Gastroesophageal sphincter (tissue), 4 donors: ENCODE measurements around the gene PCSK1N. TPM values are rescaled to one million over a fixed set of nuclear protein-coding genes. Genes with fewer than 3 reads are reported as not detected.

Experiments
- ATAC-seq: fragments of 150-250 bp; one replicate; pipeline ENCODE4 v1.9.1; 2016; ENCODE audit warnings: mild to moderate bottlenecking, moderate library complexity
- H3K27ac ChIP-seq, 4 donors: fragments of 200-600 bp; sonication (generic) in 3 of 4; 1 replicate in 3 of 4; 2 replicates in 1 of 4; pipeline ENCODE4 v1.5.1; 2016 to 2019
- H3K27me3 ChIP-seq: fragments of 200-600 bp; sonication (generic); one replicate; pipeline ENCODE4 v1.5.1; 2019
- H3K36me3 ChIP-seq, 2 donors: fragments of 200-600 bp; sonication (generic); one replicate each; pipeline ENCODE4 v1.5.1; 2019; ENCODE audit warnings: control low read depth in 1 of 2
- H3K4me1 ChIP-seq, 3 donors: fragments of 200-600 bp; sonication (generic); 1 replicate in 2 of 3; 2 replicates in 1 of 3; pipeline ENCODE4 v1.5.1; 2016 to 2019; ENCODE audit warnings: control low read depth in 2 of 3
- H3K4me3 ChIP-seq, 2 donors: fragments of 200-600 bp; sonication (generic); one replicate each; pipeline ENCODE4 v1.5.1; 2019; ENCODE audit warnings: mild to moderate bottlenecking in 1 of 2, moderate library complexity in 1 of 2
- H3K9me3 ChIP-seq, 3 donors: fragments of 200-600 bp; sonication (generic); one replicate each; pipeline ENCODE4 v1.5.1; 2017 to 2019; ENCODE audit warnings: control low read depth in 2 of 3
- EP300 ChIP-seq: sonication (generic); formaldehyde crosslinking; IDR thresholded peaks from one replicate; pipeline ENCODE4 v1.6.1; 2017; ENCODE audit warnings: antibody characterized with exemption, mild to moderate bottlenecking
- POLR2A ChIP-seq, 2 donors: fragments of 450-650 bp; IDR thresholded peaks; one replicate each; pipeline ENCODE4 v1.6.1; 2017; ENCODE audit warnings: antibody characterized with exemption in 2 of 2, mild to moderate bottlenecking in 2 of 2, moderate library complexity in 1 of 2
- POLR2AphosphoS5 ChIP-seq: sonication (generic); formaldehyde crosslinking; IDR thresholded peaks from one replicate; pipeline ENCODE4 v1.6.1; 2017; ENCODE audit warnings: antibody characterized with exemption
- WGBS, 2 donors: methylation state at CpG; one replicate each; pipeline ENCODE4 v1.1.5; 2018; ENCODE audit warnings: low coverage in 1 of 2; 5-methylcytosine and 5-hydroxymethylcytosine counted together
- total RNA-seq, 4 donors: library from RNA; depleted of rRNA; stranded (reverse); fragments of >200 nt; gene quantifications; one replicate each; pipeline ENCODE4 v1.1.0, GENCODE V29; 2016
- TF ChIP-seq, protein P1 (sequence below), 4 experiments: fragments of 200-600 bp in 2 of 4; fragments of 450-650 bp in 2 of 4; sonication (generic) in 1 of 4; IDR thresholded peaks; one replicate each; pipeline ENCODE4 v1.5.1; 2017 to 2019; ENCODE audit warnings: antibody characterized with exemption in 4 of 4, mild to moderate bottlenecking in 2 of 4, moderate library complexity in 2 of 4

The PCSK1N gene
- total RNA-seq, 4 donors from 2014 or later, result 2.3 to 10.6 (median 5.5) TPM

DNA sequence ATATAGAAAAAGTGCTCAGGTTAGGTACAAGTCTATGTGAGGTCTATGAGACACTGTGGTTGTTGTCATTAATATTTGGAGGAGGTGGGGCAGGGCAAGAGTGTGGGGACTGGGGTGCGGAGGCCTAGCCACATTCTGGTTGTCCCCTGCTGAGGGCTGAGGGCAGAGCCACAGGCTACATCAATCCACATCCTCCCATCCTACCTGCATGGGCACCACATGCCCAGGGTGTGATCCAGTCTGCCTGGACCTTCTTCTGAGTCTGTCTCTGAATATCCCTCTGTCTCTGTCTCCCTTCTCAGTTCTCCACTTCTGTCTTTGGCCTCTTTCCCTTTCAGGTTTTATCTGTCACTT lies 50.2 kb downstream of the PCSK1N start:
- Histone ChIP-seq H3K4me1 (no peaks in the 10 kb centered on the region), H3K27ac (no peak overlapping the region), H3K9me3 (no peaks in the 10 kb centered on the region), H3K4me3 (no peak overlapping the region), H3K27me3 (peaks cover 7% of the 10 kb centered on the region), H3K36me3 (no peaks in the 10 kb centered on the region)
- no CpG with 5 or more reads among the region's 1 CpG for WGBS, 2 donors
- ATAC-seq, result no peak
- TF ChIP-seq, protein P1, sequence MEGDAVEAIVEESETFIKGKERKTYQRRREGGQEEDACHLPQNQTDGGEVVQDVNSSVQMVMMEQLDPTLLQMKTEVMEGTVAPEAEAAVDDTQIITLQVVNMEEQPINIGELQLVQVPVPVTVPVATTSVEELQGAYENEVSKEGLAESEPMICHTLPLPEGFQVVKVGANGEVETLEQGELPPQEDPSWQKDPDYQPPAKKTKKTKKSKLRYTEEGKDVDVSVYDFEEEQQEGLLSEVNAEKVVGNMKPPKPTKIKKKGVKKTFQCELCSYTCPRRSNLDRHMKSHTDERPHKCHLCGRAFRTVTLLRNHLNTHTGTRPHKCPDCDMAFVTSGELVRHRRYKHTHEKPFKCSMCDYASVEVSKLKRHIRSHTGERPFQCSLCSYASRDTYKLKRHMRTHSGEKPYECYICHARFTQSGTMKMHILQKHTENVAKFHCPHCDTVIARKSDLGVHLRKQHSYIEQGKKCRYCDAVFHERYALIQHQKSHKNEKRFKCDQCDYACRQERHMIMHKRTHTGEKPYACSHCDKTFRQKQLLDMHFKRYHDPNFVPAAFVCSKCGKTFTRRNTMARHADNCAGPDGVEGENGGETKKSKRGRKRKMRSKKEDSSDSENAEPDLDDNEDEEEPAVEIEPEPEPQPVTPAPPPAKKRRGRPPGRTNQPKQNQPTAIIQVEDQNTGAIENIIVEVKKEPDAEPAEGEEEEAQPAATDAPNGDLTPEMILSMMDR (IDR thresholded peaks at IDR 0.05), result no peak
- TF ChIP-seq EP300 (no peak), POLR2A (IDR thresholded peaks at IDR 0.05) (no peak), POLR2AphosphoS5 (no peak)

GRCh38 chrX:48784726-48785125 lies 50.7 kb downstream of the PCSK1N start:
- Histone ChIP-seq H3K4me3 (no peak overlapping the region), H3K9me3 (no peaks in the 10 kb centered on the region), H3K27me3 (peaks cover 7% of the 10 kb centered on the region), H3K36me3 (no peaks in the 10 kb centered on the region), H3K27ac (no peak overlapping the region), H3K4me1 (no peaks in the 10 kb centered on the region)
- TF ChIP-seq EP300, result no peak
- ATAC-seq, result no peak
- 59% methylated on average over 3 of the region's 3 CpGs; no CpG with 5 or more reads in 1 of the 2 donors for WGBS, 2 donors

DNA sequence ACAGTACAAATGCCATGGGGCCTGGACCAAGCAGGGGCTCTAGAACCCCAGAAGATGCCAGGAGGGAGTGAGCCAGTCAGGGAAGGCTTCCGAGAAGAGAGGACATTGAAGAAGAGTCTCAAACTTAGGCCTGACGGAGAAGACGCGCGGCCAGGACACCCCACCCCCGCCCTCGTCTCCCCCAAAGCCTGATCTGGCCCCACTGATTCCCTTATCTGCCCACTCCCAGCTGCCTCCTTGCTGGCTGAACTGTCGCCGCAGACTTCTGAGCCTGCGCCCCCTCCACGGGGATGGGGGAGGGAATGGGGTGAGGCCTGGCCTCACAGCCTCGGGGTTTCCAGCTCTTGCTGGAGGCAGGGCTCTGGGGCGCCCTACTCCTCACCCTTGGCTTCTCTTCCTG lies 52.6 kb downstream of the PCSK1N start:
- no peak overlapping the region for H3K4me3 ChIP-seq
- no peaks in the 10 kb centered on the region for H3K4me1 ChIP-seq
- H3K36me3 ChIP-seq, result no peaks in the 10 kb centered on the region
- no peaks in the 10 kb centered on the region for H3K9me3 ChIP-seq
- H3K27me3 ChIP-seq, result peaks cover 5% of the 10 kb centered on the region
- TF ChIP-seq, protein P1 (IDR thresholded peaks at IDR 0.05), result no peak
- TF ChIP-seq EP300 (no peak), POLR2A (IDR thresholded peaks at IDR 0.05) (no peak), POLR2AphosphoS5 (no peak)
- WGBS, 2 donors, result 100% methylated on average over 1 of the region's 13 CpGs; no CpG with 5 or more reads in 1 of the 2 donors
- H3K27ac ChIP-seq, result no peak overlapping the region
- no peak for ATAC-seq

- Histone ChIP-seq H3K4me1 (no peaks in the 10 kb centered on the region), H3K27me3 (no peaks in the 10 kb centered on the region), H3K27ac (no peak overlapping the region), H3K9me3 (no peaks in the 10 kb centered on the region), H3K36me3 (no peaks in the 10 kb centered on the region), H3K4me3 (no peak overlapping the region)
- ATAC-seq, result no peak
- 57 to 70% methylated on average over 2 of the region's 2 CpGs for WGBS, 2 donors
- TF ChIP-seq, protein P1 (IDR thresholded peaks at IDR 0.05), result no peak
- no peak for TF ChIP-seq POLR2A (IDR thresholded peaks at IDR 0.05)
- TF ChIP-seq POLR2AphosphoS5, result no peak
- TF ChIP-seq EP300, result no peak
These were observed 53.2 kb downstream of the PCSK1N start for GRCh38 chrX:48782216-48782615.

DNA sequence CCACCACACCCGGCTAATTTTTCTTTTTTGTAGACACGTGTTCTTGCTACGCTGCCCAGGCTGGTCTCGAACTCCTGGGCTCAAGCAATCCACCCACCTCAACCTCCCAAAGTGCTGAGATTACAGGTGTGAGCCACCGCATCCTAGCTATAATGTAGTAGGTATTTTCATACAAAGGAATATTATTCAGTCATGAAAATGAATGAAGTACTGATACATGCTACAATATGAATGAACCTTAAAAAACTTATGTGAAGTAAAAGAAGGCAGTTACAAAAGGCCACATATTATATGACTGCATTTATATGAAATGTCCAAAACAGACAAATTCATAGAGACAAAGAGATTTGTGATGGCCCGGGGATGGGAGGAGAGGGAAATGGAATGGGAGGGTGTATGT lies 53.7 kb downstream of the PCSK1N start:
- Histone ChIP-seq H3K4me3 (no peak overlapping the region), H3K27ac (no peak overlapping the region), H3K4me1 (no peaks in the 10 kb centered on the region), H3K9me3 (no peaks in the 10 kb centered on the region), H3K27me3 (no peaks in the 10 kb centered on the region), H3K36me3 (no peaks in the 10 kb centered on the region)
- ATAC-seq, result no peak
- TF ChIP-seq EP300 (no peak), POLR2A (IDR thresholded peaks at IDR 0.05) (no peak), POLR2AphosphoS5 (no peak)
- TF ChIP-seq, protein P1 (IDR thresholded peaks at IDR 0.05), result no peak
- 81 to 100% methylated on average over 1 to 5 of the region's 6 CpGs for WGBS, 2 donors

Other genes starting within 250 kb of the PCSK1N start
- gene WDR13, start 238.1 kb downstream of the PCSK1N start, total RNA-seq, result 100 to 1,000 TPM; 108 to 182 (median 139) TPM
- gene WAS, start 151.8 kb downstream of the PCSK1N start, total RNA-seq, result 1 to 10 TPM; 1.6 to 5.4 (median 3.7) TPM
- 10 to 100 TPM in 1 of 4 donors, 1 to 10 TPM in 3; 3.4 to 11.7 (median 5.1) TPM for gene SUV39H1, start 138.9 kb downstream of the PCSK1N start, total RNA-seq
- gene GLOD5, start 73.9 kb downstream of the PCSK1N start, total RNA-seq, result not detected
- gene GATA1, start 49.0 kb downstream of the PCSK1N start, total RNA-seq, result not detected
- gene HDAC6, start 33.5 kb downstream of the PCSK1N start, total RNA-seq, result 10 to 100 TPM; 50.7 to 66.8 (median 56.9) TPM
- not detected for gene ERAS, start 9.1 kb downstream of the PCSK1N start, total RNA-seq
- gene TIMM17B, start 62.2 kb upstream of the PCSK1N start, total RNA-seq, result 10 to 100 TPM; 38.0 to 57.7 (median 39.5) TPM
- gene PQBP1, start 62.3 kb upstream of the PCSK1N start, total RNA-seq, result 10 to 100 TPM; 47.8 to 79.8 (median 69.4) TPM
- gene SLC35A2, start 76.0 kb upstream of the PCSK1N start, total RNA-seq, result 10 to 100 TPM in 3 of 4 donors, 1 to 10 TPM in 1; 8.1 to 12.8 (median 11.9) TPM
- 1 to 10 TPM; 4.7 to 7.4 (median 7.0) TPM for gene PIM2, start 83.4 kb upstream of the PCSK1N start, total RNA-seq
- 10 to 100 TPM; 36.8 to 54.3 (median 47.7) TPM for gene OTUD5, start 122.0 kb upstream of the PCSK1N start, total RNA-seq
- 1 to 10 TPM in 3 of 4 donors, under 1 TPM in 1; 0.78 to 2.7 (median 1.7) TPM for gene KCND1, start 136.2 kb upstream of the PCSK1N start, total RNA-seq
- 10 to 100 TPM; 28.1 to 62.6 (median 33.9) TPM for gene GRIPAP1, start 166.7 kb upstream of the PCSK1N start, total RNA-seq
- gene TFE3, start 207.7 kb upstream of the PCSK1N start, total RNA-seq, result 100 to 1,000 TPM in 3 of 4 donors, 10 to 100 TPM in 1; 85.8 to 165 (median 107) TPM
- gene CCDC120, start 223.4 kb upstream of the PCSK1N start, total RNA-seq, result 1 to 10 TPM; 1.1 to 4.7 (median 2.5) TPM
- 10 to 100 TPM in 3 of 4 donors, 1 to 10 TPM in 1; 9.6 to 20.9 (median 17.2) TPM for gene PRAF2, start 238.4 kb upstream of the PCSK1N start, total RNA-seq
- gene WDR45, start 244.3 kb upstream of the PCSK1N start, total RNA-seq, result 100 to 1,000 TPM in 1 of 4 donors, 10 to 100 TPM in 3; 60.8 to 101 (median 80.9) TPM